OCI-LY7 (cell line): ENCODE results near the gene OSBPL3. TPM values are rescaled to one million over a fixed set of nuclear protein-coding genes. Genes with fewer than 3 reads are reported as not detected.

Experiments used
- BruUV-seq: library from RNA; stranded (reverse); fragments of 400-500 nt; replicated peaks from 2 replicates; lab custom pipeline; 2021; lab: Mats Ljungman, UMichigan
- CTCF ChIA-PET: fragments of 300-600 bp; sonication (Branson Sonifier 250); formaldehyde crosslinking; loops from one replicate; lab custom pipeline; 2022; ENCODE audit warnings: antibody characterized with exemption; ENCODE audit not compliant: unreplicated experiment; lab: Charles Lee
- POLR2A ChIA-PET: fragments of 300-600 bp; sonication (Branson Sonifier 250); formaldehyde crosslinking; loops from one replicate; lab custom pipeline; 2022; ENCODE audit warnings: antibody characterized with exemption; lab: Charles Lee
- DNase-seq: peaks from one replicate; pipeline ENCODE4 v3.0.0-alpha.2; 2015; ENCODE audit warnings: low spot score
- H2AFZ ChIP-seq: fragments of 200-600 bp; sonication (generic), shearing (Covaris generic); 2 replicates; pipeline ENCODE4 v1.6.1; 2014; ENCODE audit warnings: mild to moderate bottlenecking, antibody characterized with exemption, low read length, moderate library complexity
- H3K27ac ChIP-seq: fragments of 200-600 bp; sonication (generic); 2 replicates; pipeline ENCODE4 v1.5.1; 2014; ENCODE audit warnings: mixed run types, low read depth, mild to moderate bottlenecking, moderate library complexity, low read length, inconsistent platforms; ENCODE audit not compliant: poor library complexity, severe bottlenecking
- H3K36me3 ChIP-seq: fragments of 200-600 bp; sonication (generic); 2 replicates; pipeline ENCODE4 v1.6.1; 2014; ENCODE audit warnings: mild to moderate bottlenecking, antibody characterized with exemption, low read length, moderate library complexity, mixed read lengths; ENCODE audit not compliant: insufficient read depth
- H3K4me1 ChIP-seq: fragments of 200-600 bp; sonication (generic); 2 replicates; pipeline ENCODE4 v1.5.1; 2014; ENCODE audit warnings: mild to moderate bottlenecking, low read length; ENCODE audit not compliant: insufficient read depth, poor library complexity, severe bottlenecking
- H3K4me2 ChIP-seq: fragments of 200-600 bp; sonication (generic); 2 replicates; pipeline ENCODE4 v1.6.1; 2014; ENCODE audit warnings: mild to moderate bottlenecking, low read length
- H3K4me3 ChIP-seq: fragments of 200-600 bp; sonication (generic); 2 replicates; pipeline ENCODE4 v1.5.1; 2014; ENCODE audit warnings: mild to moderate bottlenecking, low read depth, low read length; ENCODE audit not compliant: poor library complexity, severe bottlenecking
- H3K79me2 ChIP-seq: fragments of 200-600 bp; sonication (generic); 2 replicates; pipeline ENCODE4 v1.6.1; 2016; ENCODE audit warnings: low read depth, mild to moderate bottlenecking, low read length, moderate library complexity, mixed read lengths; ENCODE audit not compliant: insufficient read depth
- H3K9me2 ChIP-seq: fragments of 200-600 bp; sonication (generic); 2 replicates; pipeline ENCODE4 v1.6.1; 2016; ENCODE audit warnings: mild to moderate bottlenecking, low read length, mixed read lengths; ENCODE audit not compliant: insufficient read depth
- H3K9me3 ChIP-seq: fragments of 200-600 bp; sonication (generic); 2 replicates; pipeline ENCODE4 v1.6.1; 2014; ENCODE audit warnings: mild to moderate bottlenecking, mixed run types, low read length, mixed read lengths
- H4K20me1 ChIP-seq: fragments of 200-600 bp; sonication (generic); 2 replicates; pipeline ENCODE4 v1.6.1; 2014; ENCODE audit warnings: mild to moderate bottlenecking, antibody characterized with exemption, low read length, moderate library complexity, mixed read lengths; ENCODE audit not compliant: insufficient read depth
- EZH2phosphoT487 ChIP-seq: fragments of 200-600 bp; sonication (generic); IDR thresholded peaks from 2 replicates; pipeline ENCODE4 v1.6.1; 2018; ENCODE audit warnings: low read depth, borderline replicate concordance, mild to moderate bottlenecking, mixed run types, antibody characterized with exemption, low read length, moderate library complexity, mixed read lengths
- intact Hi-C: fragments of 100-400 bp; cut with micrococcal nuclease; formaldehyde crosslinking; loops from one replicate; pipeline ENCODE4 v1.10.0; 2022; ENCODE audit not compliant: unreplicated experiment
- total RNA-seq, 2 experiments: library from RNA; depleted of rRNA in 1 of 2; stranded (reverse); fragments of >200 nt in 1 of 2; shearing (Covaris generic) in 1 of 2; gene quantifications; 2 replicates each; pipeline ENCODE4 v1.2.3, GENCODE V29; 2014 to 2022
- TF ChIP-seq, protein P1 (sequence below): fragments of 200-600 bp; sonication (generic); conservative IDR thresholded peaks from 2 replicates; pipeline ENCODE4 v1.5.1; 2014; ENCODE audit warnings: mild to moderate bottlenecking, antibody characterized with exemption, low read length, moderate library complexity, mixed read lengths

OSBPL3 gene
- total RNA-seq, 2 experiments from 2014 or later: 28.7 to 79.9 TPM

DNA sequence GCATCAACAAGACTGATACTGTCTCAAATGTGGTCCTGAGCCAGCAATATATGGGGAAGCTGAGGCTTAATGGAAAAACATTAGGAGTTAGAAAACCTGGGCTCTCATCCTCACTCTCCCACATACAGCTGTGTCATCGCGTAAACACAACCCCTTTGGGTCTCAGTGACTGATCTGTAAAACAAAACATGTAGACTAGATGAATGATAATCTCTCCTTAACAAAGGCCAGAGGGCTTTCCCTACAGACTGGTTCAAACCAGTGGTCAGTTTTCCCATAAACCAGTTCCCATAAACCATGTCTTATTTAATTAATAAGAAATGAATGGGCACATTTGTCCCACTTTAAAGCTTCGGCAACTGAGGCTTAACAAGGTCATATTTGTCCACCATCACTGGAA lies 48.1 kb downstream of the OSBPL3 start:
- no peaks in the 10 kb centered on the region for H3K9me2 ChIP-seq
- H3K27ac ChIP-seq: peak overlapping the region; percentile 87
- ChIA-PET POLR2A (interaction anchor here (0.6 to 2.2 kb wide), 2 partner anchors 22 to 145 kb away, joined by 3 to 5 read pairs; no protein-coding TSS in a partner anchor), CTCF (interaction anchor here (0.8 kb wide), 1 partner anchor 35 kb away, joined by 3 read pairs; no protein-coding TSS in a partner anchor)
- DNase-seq: no peak
- H3K9me3 ChIP-seq: peaks cover 6% of the 10 kb centered on the region; the same call in 1 of the 2 replicates
- intact Hi-C loops: loop anchor here (1.0 to 2.0 kb wide), 2 partner anchors 47 to 112 kb away; no protein-coding TSS in a partner anchor
- H3K4me2 ChIP-seq: peak overlapping the region; percentile 89
- no peak overlapping the region for H3K4me3 ChIP-seq
- no TSS peak for BruUV-seq
- TF ChIP-seq, protein P1, sequence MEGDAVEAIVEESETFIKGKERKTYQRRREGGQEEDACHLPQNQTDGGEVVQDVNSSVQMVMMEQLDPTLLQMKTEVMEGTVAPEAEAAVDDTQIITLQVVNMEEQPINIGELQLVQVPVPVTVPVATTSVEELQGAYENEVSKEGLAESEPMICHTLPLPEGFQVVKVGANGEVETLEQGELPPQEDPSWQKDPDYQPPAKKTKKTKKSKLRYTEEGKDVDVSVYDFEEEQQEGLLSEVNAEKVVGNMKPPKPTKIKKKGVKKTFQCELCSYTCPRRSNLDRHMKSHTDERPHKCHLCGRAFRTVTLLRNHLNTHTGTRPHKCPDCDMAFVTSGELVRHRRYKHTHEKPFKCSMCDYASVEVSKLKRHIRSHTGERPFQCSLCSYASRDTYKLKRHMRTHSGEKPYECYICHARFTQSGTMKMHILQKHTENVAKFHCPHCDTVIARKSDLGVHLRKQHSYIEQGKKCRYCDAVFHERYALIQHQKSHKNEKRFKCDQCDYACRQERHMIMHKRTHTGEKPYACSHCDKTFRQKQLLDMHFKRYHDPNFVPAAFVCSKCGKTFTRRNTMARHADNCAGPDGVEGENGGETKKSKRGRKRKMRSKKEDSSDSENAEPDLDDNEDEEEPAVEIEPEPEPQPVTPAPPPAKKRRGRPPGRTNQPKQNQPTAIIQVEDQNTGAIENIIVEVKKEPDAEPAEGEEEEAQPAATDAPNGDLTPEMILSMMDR: no peak
- no peak for TF ChIP-seq EZH2phosphoT487
- H4K20me1 ChIP-seq: peaks cover 13% of the 10 kb centered on the region; the same call in 1 of the 2 replicates
- H2AFZ ChIP-seq: no peak overlapping the region
- H3K4me1 ChIP-seq: peaks cover 79% of the 10 kb centered on the region
- peaks cover 89% of the 10 kb centered on the region for H3K79me2 ChIP-seq
- peaks cover 45% of the 10 kb centered on the region for H3K36me3 ChIP-seq

DNA sequence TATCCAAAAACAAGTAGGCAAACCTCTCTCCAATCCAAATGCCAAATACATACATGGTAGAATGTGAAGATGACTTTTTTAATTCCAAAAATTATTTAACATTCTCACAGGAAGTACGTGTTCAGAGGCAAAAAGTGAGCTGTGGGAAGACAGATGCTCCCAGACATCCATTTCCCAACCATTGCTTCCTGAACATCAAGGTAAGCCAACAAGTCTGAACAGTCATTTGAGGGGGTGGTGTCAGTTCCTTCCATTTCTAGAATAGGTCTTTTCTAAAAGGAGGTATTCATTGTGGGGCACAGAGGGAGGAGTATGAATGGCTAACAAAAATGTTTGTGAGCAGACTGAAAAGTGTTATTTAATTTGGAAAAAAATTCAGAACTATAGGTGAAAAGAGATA lies 49.1 kb downstream of the OSBPL3 start:
- POLR2A ChIA-PET: no interaction called here
- peaks cover 49% of the 10 kb centered on the region for H3K36me3 ChIP-seq
- H3K4me1 ChIP-seq: peaks cover 69% of the 10 kb centered on the region
- peaks cover 6% of the 10 kb centered on the region; the same call in 1 of the 2 replicates for H3K9me3 ChIP-seq
- H2AFZ ChIP-seq: no peak overlapping the region
- CTCF ChIA-PET: interaction anchor here (0.8 kb wide), 1 partner anchor 34 kb away, joined by 3 read pairs; no protein-coding TSS in a partner anchor
- no peak overlapping the region for H3K4me3 ChIP-seq
- H4K20me1 ChIP-seq: peaks cover 13% of the 10 kb centered on the region; the same call in 1 of the 2 replicates
- no peak overlapping the region for H3K27ac ChIP-seq
- H3K4me2 ChIP-seq: 0 out of 2 replicates have a peak overlapping the region, but pooled peaks have one; percentile 0
- H3K9me2 ChIP-seq: no peaks in the 10 kb centered on the region
- intact Hi-C loops: no loop called here
- no peak for DNase-seq
- H3K79me2 ChIP-seq: peaks cover 89% of the 10 kb centered on the region
- TF ChIP-seq, protein P1: no peak
- no peak for TF ChIP-seq EZH2phosphoT487
- BruUV-seq: no TSS peak
